Subcutaneous adipose tissue (tissue), 4 donors: ENCODE measurements around the gene HHATL. TPM values are rescaled to one million over a fixed set of nuclear protein-coding genes. Genes with fewer than 3 reads are reported as not detected.

ENCODE experiments used
- total RNA-seq, 4 donors: library from RNA; depleted of rRNA; stranded (reverse); fragments of >200 nt; gene quantifications; one replicate each; pipeline ENCODE4 v1.1.0, GENCODE V29; 2016
- TF ChIP-seq, protein P1 (sequence below): fragments of 450-650 bp; IDR thresholded peaks from one replicate; pipeline ENCODE4 v1.5.1; 2016; ENCODE audit warnings: low read depth, mild to moderate bottlenecking, control low read depth, antibody characterized with exemption, moderate library complexity

HHATL gene
- total RNA-seq, 4 donors from 2014 or later = 0.17 TPM; not detected in 3

DNA sequence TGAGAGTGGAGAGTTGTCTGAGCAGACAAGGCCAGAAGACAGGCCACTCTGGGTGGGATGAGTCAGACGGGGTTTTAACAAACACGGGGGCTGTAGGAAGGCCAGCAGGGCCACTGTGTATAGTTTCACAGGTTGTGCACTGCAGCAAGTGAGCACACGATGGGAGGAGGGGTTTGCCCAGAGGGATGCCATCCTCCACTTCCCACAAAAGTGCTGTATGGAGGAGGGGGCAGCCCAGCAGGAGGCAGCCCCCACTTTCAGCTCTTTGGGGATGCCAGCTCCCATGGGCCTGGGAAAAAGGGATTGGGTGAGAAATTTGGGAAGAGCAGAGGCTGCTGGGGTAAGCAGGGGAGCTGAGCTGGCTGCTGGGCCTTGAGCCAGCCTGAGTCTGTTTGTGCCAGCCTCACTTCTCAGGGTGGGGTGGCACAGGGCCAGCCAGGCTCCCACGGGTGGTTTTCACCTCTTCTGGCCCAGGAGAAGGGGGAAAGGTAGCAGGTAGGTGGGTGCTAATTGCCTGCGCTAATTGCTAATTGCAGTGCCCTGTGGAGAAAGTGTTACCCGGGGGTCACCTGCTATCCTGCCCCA lies 42.4 kb downstream of the HHATL start:
- TF ChIP-seq, protein P1, sequence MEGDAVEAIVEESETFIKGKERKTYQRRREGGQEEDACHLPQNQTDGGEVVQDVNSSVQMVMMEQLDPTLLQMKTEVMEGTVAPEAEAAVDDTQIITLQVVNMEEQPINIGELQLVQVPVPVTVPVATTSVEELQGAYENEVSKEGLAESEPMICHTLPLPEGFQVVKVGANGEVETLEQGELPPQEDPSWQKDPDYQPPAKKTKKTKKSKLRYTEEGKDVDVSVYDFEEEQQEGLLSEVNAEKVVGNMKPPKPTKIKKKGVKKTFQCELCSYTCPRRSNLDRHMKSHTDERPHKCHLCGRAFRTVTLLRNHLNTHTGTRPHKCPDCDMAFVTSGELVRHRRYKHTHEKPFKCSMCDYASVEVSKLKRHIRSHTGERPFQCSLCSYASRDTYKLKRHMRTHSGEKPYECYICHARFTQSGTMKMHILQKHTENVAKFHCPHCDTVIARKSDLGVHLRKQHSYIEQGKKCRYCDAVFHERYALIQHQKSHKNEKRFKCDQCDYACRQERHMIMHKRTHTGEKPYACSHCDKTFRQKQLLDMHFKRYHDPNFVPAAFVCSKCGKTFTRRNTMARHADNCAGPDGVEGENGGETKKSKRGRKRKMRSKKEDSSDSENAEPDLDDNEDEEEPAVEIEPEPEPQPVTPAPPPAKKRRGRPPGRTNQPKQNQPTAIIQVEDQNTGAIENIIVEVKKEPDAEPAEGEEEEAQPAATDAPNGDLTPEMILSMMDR = no peak

DNA sequence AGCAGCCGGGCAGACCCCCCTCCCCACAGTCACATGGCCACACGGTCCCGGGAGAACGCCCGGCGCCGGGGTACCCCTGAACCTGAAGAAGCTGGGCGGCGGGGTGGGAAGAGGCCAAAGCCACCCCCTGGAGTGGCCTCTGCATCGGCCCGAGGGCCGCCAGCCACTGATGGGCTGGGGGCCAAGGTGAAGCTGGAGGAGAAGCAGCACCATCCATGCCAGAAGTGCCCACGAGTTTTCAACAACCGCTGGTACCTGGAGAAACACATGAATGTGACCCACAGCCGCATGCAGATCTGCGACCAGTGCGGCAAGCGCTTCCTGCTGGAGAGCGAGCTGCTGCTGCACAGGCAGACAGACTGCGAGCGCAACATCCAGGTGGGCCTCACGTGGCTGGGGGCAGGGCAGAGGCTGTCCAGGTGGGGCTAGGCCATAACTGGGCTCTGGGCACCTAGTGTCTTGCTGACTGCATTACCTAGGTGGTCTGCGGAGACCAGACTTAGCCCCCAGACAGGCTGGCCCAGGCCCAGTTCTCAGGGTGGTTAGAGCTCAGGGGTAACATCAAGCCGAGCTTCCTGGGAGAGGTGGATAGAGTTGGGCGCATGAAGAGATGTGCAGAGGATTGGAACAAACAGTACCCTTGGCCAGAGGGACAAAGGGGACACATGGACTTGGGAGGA lies 43.0 kb downstream of the HHATL start:
- TF ChIP-seq, protein P1 = no peak

DNA sequence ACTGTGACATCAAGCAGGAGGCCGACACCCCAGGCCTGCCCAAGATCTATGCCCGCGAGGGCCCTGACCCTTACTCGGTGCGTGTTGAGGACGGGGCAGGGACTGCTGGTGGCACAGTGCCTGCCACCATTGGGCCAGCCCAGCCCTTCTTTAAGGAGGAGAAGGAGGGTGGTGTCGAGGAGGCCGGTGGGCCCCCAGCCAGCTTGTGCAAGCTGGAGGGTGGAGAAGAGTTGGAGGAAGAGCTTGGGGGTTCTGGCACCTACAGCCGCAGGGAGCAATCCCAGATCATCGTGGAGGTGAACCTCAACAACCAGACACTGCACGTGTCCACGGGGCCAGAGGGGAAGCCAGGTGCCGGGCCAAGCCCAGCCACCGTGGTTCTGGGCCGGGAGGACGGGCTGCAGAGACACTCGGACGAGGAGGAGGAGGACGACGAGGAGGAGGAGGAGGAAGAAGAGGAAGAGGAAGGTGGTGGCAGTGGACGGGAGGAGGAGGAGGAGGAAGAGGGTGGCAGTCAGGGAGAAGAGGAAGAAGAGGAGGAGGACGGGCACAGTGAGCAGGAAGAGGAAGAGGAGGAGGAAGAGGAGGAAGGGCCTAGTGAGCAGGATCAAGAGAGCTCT lies 43.7 kb downstream of the HHATL start:
- TF ChIP-seq, protein P1 = no peak

DNA sequence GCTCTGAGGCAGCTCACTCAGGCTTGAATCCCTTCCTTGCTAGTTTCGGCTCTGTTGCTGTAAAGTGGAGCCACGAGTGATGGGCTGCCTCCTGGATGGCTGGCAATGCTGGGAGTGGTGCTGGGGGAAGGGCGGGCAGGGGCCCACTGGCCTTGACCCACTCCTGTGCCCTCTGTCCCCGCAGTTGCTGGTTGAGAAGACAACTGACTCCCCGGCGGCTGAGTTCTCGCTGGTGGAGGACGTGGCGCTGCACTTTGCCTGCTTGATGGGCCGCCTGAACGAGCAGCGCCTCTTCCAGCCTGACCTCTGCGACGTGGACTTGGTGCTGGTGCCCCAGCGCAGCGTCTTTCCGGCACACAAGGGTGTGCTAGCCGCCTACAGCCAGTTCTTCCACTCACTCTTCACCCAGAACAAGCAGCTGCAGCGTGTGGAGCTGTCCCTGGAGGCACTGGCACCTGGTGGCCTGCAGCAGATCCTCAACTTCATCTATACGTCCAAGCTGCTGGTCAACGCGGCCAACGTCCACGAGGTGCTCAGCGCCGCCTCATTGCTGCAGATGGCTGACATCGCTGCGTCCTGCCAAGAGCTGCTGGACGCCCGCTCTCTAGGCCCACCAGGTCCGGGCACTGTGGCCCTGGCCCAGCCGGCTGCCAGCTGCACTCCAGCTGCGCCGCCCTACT lies 44.4 kb downstream of the HHATL start:
- TF ChIP-seq, protein P1 = no peak

DNA sequence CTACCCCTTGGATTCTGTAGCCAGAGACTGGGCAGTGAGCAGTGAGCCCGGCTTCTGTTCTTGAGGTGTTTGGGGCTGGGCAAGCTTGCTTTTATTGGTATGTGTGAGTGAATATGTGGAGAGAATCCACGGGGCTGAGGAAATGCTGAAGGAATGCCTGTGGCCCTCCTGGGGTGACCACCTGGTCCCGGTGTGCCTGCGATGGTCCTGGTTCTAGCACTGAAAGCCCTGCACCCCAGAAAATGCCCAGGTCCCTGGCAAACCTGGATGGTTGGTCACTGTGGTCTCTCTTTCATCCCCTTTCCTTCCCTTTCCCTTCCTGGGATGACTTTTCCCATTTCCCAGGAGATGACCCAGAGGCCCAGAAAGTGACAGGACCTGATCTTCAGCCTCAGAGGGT lies 44.9 kb downstream of the HHATL start:
- TF ChIP-seq, protein P1 = no peak

DNA sequence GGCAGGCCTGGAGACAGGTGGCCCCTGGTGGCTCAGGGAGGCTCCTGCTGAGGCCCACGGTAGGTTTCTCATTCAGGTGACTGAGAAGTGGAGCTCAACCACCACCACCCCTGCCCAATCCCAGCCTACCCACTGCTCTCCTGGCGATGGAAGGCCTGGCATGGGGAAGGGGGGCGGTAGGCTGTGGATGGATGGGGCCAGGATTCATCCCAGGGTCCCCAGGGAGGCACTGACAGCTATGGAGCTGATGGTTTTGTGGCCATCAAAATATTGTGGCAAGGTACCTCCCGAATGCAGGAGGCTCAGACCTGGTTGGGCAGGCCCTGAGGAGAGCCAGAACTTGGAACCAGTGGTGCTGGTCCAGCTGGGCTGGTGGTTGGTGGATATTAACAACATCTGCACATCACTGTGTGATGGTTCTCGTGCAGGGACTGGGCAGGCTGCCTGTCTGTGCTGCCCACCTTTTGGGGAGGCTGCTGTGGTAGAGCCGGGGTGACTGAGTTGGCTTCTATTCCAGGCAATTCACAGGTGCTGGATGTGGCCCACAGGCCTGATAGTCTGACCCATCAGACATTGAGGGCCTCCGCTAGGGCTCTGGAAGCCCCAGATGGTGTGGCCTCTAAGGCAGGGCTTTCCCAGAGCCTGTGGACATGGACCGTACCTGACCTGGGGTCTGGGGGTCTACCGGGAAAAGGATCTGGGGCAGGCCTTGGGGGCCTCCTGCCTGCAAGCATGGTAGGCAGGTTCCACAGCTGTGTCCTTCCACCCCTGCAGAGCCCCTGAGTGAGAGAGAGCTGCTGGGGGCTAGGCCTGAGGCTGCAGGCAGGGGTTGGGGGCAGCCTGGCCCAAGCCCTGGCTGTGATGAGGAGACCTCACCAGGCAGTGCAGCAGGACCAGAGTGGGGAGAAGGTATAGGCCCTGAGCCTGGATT lies 45.7 kb downstream of the HHATL start:
- TF ChIP-seq, protein P1 = no peak
